Panc1 (cell line): ENCODE measurements around the gene LIX1L.

Source experiments
- CTCF ChIP-seq: fragments of 450-650 bp; IDR thresholded peaks from 2 replicates; pipeline ENCODE4 v1.5.1; 2017; ENCODE audit warnings: mild to moderate bottlenecking
- TCF7L2 ChIP-seq: IDR thresholded peaks from 2 replicates; pipeline ENCODE4 v1.6.1; 2011; ENCODE audit warnings: mild to moderate bottlenecking, low read depth, low read length, inconsistent platforms

- no peak for TF ChIP-seq CTCF
- TF ChIP-seq TCF7L2, result no peak
These were observed at the start of gene LIX1L for GRCh38 chr1:145957443-145958319.
